ENCODE measurements around the gene PACC1. TPM values are rescaled to one million over a fixed set of nuclear protein-coding genes. Genes with fewer than 3 reads are reported as not detected.
"Not testable (repeated sequence)": the region's sequence is repeated elsewhere in the genome, so short reads cannot be mapped to it uniquely, and the experiment has no call there.

Gene PACC1
- total RNA-seq, 1 donor from 2014 or later: 2.6 TPM

- no peaks in the 10 kb centered on the region for H3K9me3 ChIP-seq (replicated peaks)
- intact Hi-C loops (cut with micrococcal nuclease): no loop called here
- H3K36me3 ChIP-seq: no peaks in the 10 kb centered on the region
- no peak overlapping the region for H3K4me3 ChIP-seq
- DNase-seq: no peak
- no peak overlapping the region for H3K27ac ChIP-seq (replicated peaks)
- no peaks in the 10 kb centered on the region for H3K27me3 ChIP-seq (ENCODE audit: low read depth)
- H3K4me1 ChIP-seq: peaks cover 50% of the 10 kb centered on the region
- no peak for TF ChIP-seq CTCF (IDR thresholded peaks at IDR 0.05; ENCODE audit: borderline replicate concordance)
Measured at GRCh38 chr1:212323066-212323465, 91.6 kb downstream of the PACC1 start.

- DNase-seq; H3K36me3 ChIP-seq; H3K27me3 ChIP-seq (ENCODE audit: low read depth); H3K9me3 ChIP-seq (replicated peaks); H3K4me3 ChIP-seq; H3K27ac ChIP-seq (replicated peaks); intact Hi-C loops (cut with micrococcal nuclease): not testable (repeated sequence)
- H3K4me1 ChIP-seq: peaks cover 48% of the 10 kb centered on the region
Measured at GRCh38 chr1:212321031-212321430, 93.7 kb downstream of the PACC1 start.

GRCh38 chr1:212317916-212318315 lies 96.8 kb downstream of the PACC1 start:
- Histone ChIP-seq H3K4me3 (no peak overlapping the region), H3K9me3 (replicated peaks) (peaks cover 3% of the 10 kb centered on the region)

GRCh38 chr1:212315907-212316306 lies 98.8 kb downstream of the PACC1 start:
- Histone ChIP-seq H3K4me1 (peaks cover 82% of the 10 kb centered on the region), H3K27ac (replicated peaks) (peak overlapping the region; percentile 25), H3K4me3 (no peak overlapping the region), H3K9me3 (replicated peaks) (peaks cover 13% of the 10 kb centered on the region), H3K36me3 (no peaks in the 10 kb centered on the region), H3K27me3 (ENCODE audit: low read depth) (no peaks in the 10 kb centered on the region)
- intact Hi-C loops (cut with micrococcal nuclease): no loop called here
- peak; percentile 35 for TF ChIP-seq CTCF (IDR thresholded peaks at IDR 0.05; ENCODE audit: borderline replicate concordance)
- DNase-seq: no peak

More at GRCh38 chr1:212317916-212318315, 96.8 kb downstream of the PACC1 start:
- DNase-seq: no peak
- Histone ChIP-seq H3K27me3 (ENCODE audit: low read depth) (no peaks in the 10 kb centered on the region), H3K36me3 (no peaks in the 10 kb centered on the region), H3K27ac (replicated peaks) (no peak overlapping the region), H3K4me1 (peaks cover 66% of the 10 kb centered on the region)
- TF ChIP-seq CTCF (IDR thresholded peaks at IDR 0.05; ENCODE audit: borderline replicate concordance): no peak
- intact Hi-C loops (cut with micrococcal nuclease): no loop called here

GRCh38 chr1:212315184-212315583 lies 99.5 kb downstream of the PACC1 start:
- Histone ChIP-seq H3K27ac (replicated peaks) (no peak overlapping the region), H3K4me3 (no peak overlapping the region), H3K4me1 (peaks cover 89% of the 10 kb centered on the region), H3K9me3 (replicated peaks) (peaks cover 13% of the 10 kb centered on the region), H3K36me3 (no peaks in the 10 kb centered on the region), H3K27me3 (ENCODE audit: low read depth) (no peaks in the 10 kb centered on the region)
- intact Hi-C loops (cut with micrococcal nuclease): no loop called here
- no peak for DNase-seq
- no peak for TF ChIP-seq CTCF (IDR thresholded peaks at IDR 0.05; ENCODE audit: borderline replicate concordance)

Other genes with a start within 250 kb of the PACC1 start
- gene PPP2R5A, start 129.5 kb downstream of the PACC1 start, total RNA-seq: 69.3 TPM
- gene NENF, start 18.0 kb upstream of the PACC1 start, total RNA-seq: 108 TPM
- gene ATF3, start 193.9 kb upstream of the PACC1 start, total RNA-seq: 20.0 TPM